Omental fat pad (tissue), 4 donors: ENCODE results near the gene NIM1K. TPM values are rescaled to one million over a fixed set of nuclear protein-coding genes. Genes with fewer than 3 reads are reported as not detected.

Experiments
- ATAC-seq: fragments of 150-250 bp; one replicate; pipeline ENCODE4 v1.9.1; 2016; ENCODE audit warnings: mild to moderate bottlenecking, moderate library complexity; ENCODE audit not compliant: low FRiP score
- DNase-seq: peaks from one replicate; pipeline ENCODE4 v3.0.0-alpha.2; 2019; ENCODE audit warnings: low spot score
- total RNA-seq, 4 donors: library from RNA; depleted of rRNA; stranded (reverse); fragments of >200 nt; gene quantifications; one replicate each; pipeline ENCODE4 v1.1.0, GENCODE V29; 2016
- TF ChIP-seq, protein P1 (sequence below), 3 donors: fragments of 450-650 bp; IDR thresholded peaks; one replicate each; pipeline ENCODE4 v1.5.1; 2016 to 2017; ENCODE audit warnings: antibody characterized with exemption in 3 of 3, mild to moderate bottlenecking in 3 of 3, moderate library complexity in 2 of 3

The NIM1K gene
- total RNA-seq, 4 donors from 2014 or later: 0.12 to 0.79 (median 0.19) TPM; not detected in 1

DNA sequence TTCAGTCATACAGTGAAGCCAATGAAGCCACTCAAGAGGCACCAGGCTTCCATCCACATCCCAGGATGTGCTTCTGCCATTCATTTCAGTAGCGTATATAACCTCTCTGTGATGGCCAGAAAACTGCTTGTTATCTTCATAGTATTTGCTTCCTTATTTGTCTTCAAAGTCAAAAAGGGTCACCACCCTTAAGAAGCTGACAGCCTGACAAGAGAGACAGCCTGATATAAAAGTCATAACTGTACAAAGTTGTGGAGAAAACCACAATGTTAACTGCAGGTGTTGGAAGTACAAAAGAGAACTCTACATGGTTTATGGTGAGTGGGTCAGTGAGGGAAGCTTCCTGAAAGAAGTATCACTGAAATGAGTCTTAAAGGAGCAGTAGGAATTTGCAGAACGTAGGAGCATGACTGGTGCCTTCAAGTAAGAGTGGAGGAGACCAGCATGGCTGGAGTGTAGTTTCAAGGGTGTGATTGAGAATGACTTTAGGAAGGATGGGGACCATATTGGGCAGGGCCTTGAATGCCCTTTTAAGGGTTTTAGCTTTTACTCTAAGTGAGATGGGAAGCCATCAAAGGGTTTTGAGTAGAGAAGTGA is 33.7 kb downstream of the NIM1K start:
- DNase-seq (no peak), ATAC-seq (no peak)
- TF ChIP-seq, protein P1, sequence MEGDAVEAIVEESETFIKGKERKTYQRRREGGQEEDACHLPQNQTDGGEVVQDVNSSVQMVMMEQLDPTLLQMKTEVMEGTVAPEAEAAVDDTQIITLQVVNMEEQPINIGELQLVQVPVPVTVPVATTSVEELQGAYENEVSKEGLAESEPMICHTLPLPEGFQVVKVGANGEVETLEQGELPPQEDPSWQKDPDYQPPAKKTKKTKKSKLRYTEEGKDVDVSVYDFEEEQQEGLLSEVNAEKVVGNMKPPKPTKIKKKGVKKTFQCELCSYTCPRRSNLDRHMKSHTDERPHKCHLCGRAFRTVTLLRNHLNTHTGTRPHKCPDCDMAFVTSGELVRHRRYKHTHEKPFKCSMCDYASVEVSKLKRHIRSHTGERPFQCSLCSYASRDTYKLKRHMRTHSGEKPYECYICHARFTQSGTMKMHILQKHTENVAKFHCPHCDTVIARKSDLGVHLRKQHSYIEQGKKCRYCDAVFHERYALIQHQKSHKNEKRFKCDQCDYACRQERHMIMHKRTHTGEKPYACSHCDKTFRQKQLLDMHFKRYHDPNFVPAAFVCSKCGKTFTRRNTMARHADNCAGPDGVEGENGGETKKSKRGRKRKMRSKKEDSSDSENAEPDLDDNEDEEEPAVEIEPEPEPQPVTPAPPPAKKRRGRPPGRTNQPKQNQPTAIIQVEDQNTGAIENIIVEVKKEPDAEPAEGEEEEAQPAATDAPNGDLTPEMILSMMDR (IDR thresholded peaks at IDR 0.05): no peak

DNA sequence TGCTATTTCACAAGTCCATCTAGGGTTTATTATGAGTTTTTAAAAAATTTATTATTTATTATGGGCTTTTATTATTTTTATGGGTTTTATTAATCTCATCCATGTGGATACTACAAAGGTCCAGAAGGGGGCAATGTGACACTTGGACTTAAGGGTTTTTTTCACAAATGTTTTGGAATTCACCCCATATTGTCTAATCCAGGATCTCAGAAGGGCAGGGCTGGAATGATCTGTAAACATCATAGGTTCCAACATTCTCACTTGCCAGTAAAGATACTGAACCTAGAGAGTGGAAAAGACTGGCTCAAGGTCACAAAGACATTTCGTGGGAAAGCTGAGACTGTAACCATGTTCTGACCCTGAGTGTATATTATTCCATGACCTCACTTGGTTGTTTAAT is 35.6 kb downstream of the NIM1K start:
- no peak for ATAC-seq
- TF ChIP-seq, protein P1 (IDR thresholded peaks at IDR 0.05): no peak
- DNase-seq: no peak

DNA sequence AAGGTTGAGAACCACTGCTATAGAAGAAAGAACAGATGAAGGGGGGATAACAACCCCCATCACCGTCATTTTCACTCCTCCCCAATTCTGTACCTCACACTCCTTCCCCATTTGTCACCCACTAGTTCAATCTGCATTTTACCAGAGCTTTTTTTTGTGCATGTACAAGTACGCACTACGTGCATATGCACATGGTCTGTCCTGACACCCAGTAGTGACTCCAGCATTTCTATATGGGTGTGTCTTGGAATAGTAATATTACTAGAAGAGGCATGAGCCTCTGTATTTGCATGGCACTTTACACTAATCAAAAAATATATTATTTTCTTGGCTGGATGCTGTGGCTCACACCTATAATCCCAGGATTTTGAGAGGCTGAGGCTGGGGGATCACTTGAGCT is 38.7 kb downstream of the NIM1K start:
- no peak for DNase-seq
- TF ChIP-seq, protein P1 (IDR thresholded peaks at IDR 0.05): no peak
- no peak for ATAC-seq

DNA sequence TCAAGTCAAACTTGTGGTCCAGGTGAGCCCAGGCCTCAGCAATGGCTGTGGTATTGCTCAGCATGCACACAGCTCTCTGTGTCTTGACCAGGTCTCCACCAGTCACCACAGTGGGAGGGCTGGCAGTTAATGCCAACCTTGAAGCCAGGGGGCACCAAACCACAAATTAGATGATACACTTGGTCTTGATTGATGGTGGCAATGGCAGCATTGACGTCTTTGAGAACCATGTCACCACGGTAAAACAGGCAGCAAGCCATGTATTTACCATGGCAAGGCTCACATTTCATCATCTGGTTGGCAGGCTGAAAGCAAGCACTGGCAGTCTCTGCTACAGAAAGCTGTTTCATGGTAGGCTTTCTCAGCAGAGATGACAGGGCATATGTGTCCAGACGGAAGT is 40.0 kb downstream of the NIM1K start:
- DNase-seq: no peak
- TF ChIP-seq, protein P1 (IDR thresholded peaks at IDR 0.05): no peak
- no peak for ATAC-seq

DNA sequence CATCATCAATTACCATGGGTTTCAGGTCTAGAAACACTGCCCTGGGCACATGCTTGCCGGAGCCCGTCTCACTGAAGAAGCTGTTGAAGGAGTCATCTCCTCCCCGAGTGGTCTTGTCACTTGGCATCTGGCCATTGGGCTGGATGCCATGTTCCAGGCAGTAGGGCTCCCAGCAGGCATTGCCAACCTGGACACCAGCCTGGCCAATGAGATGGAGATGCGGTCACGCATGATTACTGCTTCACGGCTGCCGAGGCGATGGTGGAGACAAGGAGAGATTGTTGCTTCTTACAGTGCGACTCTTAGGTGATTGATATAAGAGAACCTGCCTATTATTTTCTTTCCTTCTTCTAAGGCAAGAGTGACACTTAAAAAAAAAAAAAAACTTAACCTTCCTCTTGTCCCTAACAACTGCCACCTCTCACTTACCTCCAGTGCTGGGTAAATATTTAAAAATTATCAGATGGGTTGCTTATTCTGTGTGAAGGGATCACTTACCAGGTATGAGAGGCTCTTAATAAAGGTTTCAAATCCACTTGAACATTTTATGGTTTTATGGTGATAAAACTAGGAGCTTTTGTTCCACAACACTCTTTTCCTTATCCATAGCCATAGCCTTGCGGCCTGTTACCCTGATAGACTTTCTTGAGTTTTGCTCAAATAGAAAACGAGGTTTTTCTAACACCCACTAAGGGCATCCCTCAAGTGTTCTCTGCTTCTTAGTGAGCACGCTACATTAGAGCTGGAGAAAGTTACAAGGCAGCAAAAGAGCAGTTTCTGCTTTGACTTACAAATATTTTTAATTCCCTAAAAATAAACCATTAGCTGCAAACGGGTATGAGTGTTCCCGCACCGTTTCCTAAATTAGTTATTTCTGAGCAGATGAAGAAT is 41.2 kb downstream of the NIM1K start:
- DNase-seq: no peak
- ATAC-seq: no peak
- TF ChIP-seq, protein P1 (IDR thresholded peaks at IDR 0.05): no peak

DNA sequence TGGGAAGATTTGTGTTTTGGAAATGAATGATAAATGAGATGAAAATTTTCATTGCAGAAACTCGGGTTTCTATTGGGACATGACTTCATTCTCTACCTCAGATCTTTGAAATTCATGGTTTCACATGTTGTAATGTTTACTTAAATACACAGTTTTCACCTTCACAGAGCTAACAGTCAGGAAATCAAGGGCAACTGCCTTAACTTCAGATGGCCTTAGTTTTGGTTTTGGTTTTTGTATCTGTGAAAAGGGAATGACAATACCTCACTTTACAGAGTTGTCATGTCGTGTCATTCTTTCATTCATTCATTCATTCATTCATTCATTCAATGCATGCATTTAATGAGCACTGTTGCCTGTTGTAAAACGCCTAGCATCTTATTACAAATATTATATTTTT is 41.9 kb downstream of the NIM1K start:
- DNase-seq (no peak), ATAC-seq (no peak)
- TF ChIP-seq, protein P1 (IDR thresholded peaks at IDR 0.05): no peak
